Retinal pigment epithelial cell (primary cell): Measurements from ENCODE around the gene HAGHL.

Source experiments
- DNase-seq: peaks from one replicate; pipeline ENCODE4 v3.0.0-alpha.2; 2010; ENCODE audit warnings: low read depth
- H3K4me3 ChIP-seq: 2 replicates; pipeline ENCODE4 v1.5.1; 2011; ENCODE audit warnings: mild to moderate bottlenecking, low read length, control low read depth, moderate library complexity
- TF ChIP-seq, protein P1 (sequence below): conservative IDR thresholded peaks from 2 replicates; pipeline ENCODE4 v1.5.1; 2011; ENCODE audit warnings: low read depth, low read length, control low read depth, inconsistent platforms

HAGHL gene

DNA sequence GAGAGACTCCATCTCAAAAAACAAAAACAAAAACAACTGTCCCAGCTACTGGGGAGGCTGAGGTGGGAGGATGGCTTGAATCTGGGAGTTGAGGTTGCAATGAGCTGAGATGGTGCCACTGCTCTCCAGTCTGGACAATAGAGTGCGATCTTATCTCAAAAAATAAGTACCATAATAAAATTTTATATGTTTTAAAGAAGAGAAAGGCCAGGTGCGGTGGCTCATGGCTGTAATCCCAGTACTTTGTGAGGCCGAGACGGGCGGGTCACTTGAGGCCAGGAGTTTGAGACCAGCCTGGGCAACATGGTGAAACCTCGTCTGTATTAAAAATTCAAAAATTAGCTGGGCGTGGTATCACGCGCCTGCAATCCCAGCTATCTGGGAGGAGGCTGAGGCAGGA is 49.9 kb downstream of the HAGHL start:
- DNase-seq = no peak
- H3K4me3 ChIP-seq = no peak overlapping the region
- TF ChIP-seq, protein P1, sequence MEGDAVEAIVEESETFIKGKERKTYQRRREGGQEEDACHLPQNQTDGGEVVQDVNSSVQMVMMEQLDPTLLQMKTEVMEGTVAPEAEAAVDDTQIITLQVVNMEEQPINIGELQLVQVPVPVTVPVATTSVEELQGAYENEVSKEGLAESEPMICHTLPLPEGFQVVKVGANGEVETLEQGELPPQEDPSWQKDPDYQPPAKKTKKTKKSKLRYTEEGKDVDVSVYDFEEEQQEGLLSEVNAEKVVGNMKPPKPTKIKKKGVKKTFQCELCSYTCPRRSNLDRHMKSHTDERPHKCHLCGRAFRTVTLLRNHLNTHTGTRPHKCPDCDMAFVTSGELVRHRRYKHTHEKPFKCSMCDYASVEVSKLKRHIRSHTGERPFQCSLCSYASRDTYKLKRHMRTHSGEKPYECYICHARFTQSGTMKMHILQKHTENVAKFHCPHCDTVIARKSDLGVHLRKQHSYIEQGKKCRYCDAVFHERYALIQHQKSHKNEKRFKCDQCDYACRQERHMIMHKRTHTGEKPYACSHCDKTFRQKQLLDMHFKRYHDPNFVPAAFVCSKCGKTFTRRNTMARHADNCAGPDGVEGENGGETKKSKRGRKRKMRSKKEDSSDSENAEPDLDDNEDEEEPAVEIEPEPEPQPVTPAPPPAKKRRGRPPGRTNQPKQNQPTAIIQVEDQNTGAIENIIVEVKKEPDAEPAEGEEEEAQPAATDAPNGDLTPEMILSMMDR = no peak

DNA sequence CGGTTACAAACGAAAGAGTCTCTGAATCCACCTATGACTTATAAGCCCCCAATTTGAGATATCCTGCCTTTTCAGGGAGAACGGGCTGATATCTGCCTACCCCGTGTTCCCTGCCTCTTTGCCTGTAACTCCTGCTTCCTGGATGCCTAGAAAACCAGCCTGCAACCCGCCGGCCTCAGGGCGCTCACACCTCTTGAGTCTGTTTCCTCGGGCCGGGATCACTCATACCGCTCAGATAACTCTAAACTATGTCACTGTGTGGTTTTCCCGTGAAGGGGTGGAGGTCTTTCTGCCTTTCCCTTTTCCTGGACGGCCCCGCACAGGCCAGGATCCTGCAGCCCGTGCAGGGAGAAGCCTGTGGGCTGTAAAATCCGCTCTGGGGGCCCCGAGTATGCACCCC is 50.9 kb downstream of the HAGHL start:
- TF ChIP-seq, protein P1 = no peak
- DNase-seq = no peak
- H3K4me3 ChIP-seq = no peak overlapping the region

DNA sequence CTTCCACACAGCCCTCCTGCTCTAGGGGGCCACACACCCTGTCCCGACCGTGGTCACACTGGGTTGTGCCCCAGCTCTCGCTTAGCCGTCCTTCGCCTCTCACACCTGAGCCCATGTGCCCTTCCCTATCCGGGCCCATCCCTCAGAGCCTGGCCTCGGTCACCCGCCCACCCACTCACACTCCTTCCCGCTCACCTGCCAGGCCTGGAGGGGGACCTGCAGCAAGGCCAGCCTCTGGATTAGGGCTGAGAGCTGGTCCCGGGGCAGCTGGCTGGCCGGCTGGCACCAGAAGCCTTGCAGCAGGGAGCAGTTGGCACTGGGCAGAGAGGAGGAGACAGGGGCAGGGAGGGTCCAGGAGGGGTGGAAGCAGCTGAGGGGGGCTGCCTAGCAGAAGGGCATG is 51.5 kb downstream of the HAGHL start:
- no peak overlapping the region for H3K4me3 ChIP-seq
- TF ChIP-seq, protein P1 = no peak
- no peak for DNase-seq

DNA sequence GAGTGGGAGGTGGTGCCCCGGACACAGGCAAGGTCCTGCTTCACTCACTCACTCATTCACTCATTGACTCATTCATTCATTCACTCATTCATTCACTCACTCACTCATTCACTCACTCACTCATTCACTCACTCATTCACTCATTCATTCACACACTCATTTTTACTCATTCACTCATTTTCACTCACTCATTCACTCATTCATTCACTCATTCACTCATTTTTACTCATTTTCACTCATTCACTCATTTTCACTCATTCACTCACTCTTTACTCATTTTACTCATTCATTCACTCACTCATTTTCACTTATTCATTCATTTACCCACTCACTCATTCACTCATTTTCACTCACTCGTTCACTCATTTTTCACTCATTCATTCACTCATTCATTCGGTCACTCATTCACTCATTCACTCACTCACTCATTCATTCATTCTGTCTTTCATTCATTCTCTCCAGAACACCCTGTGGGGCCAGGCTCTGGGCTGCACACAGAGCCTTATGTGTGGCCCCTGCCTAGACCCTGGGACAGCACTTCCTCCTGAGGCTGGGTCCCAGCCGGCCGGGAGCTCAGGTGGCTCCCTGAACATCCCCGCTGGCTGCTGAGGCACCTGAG is 52.1 kb downstream of the HAGHL start:
- no peak overlapping the region for H3K4me3 ChIP-seq
- no peak for DNase-seq
- TF ChIP-seq, protein P1 = no peak
